Epithelial cell of esophagus (primary cell): ENCODE results near the gene SREBF1.

Source experiments
- DNase-seq: peaks from one replicate; pipeline ENCODE4 v3.0.0; 2010; ENCODE audit warnings: low read depth
- H3K4me3 ChIP-seq: 2 replicates; pipeline ENCODE4 v1.5.1; 2011; ENCODE audit warnings: mild to moderate bottlenecking, low read length, control low read depth
- CTCF ChIP-seq: IDR thresholded peaks from 2 replicates; pipeline ENCODE4 v1.5.1; 2011; ENCODE audit warnings: low read depth, mild to moderate bottlenecking, low read length, control low read depth, inconsistent platforms; ENCODE audit not compliant: insufficient read depth; ENCODE audit errors: missing control alignments

SREBF1 gene

GRCh38 chr17:17793378-17794214 is 43.2 kb downstream of the SREBF1 start:
- H3K4me3 ChIP-seq, result no peak overlapping the region
- TF ChIP-seq CTCF, result no peak
- DNase-seq, result no peak

- no peak for DNase-seq
- TF ChIP-seq CTCF, result no peak
- no peak overlapping the region for H3K4me3 ChIP-seq
Measured at GRCh38 chr17:17792551-17793377, 44.0 kb downstream of the SREBF1 start.

GRCh38 chr17:17792037-17792550 is 44.7 kb downstream of the SREBF1 start:
- no peak overlapping the region for H3K4me3 ChIP-seq
- no peak for TF ChIP-seq CTCF
- no peak for DNase-seq

GRCh38 chr17:17790637-17791464 is 45.9 kb downstream of the SREBF1 start:
- no peak for TF ChIP-seq CTCF
- DNase-seq, result no peak
- H3K4me3 ChIP-seq, result no peak overlapping the region

GRCh38 chr17:17789828-17790636 is 46.8 kb downstream of the SREBF1 start:
- H3K4me3 ChIP-seq, result no peak overlapping the region
- TF ChIP-seq CTCF, result no peak
- DNase-seq, result no peak

GRCh38 chr17:17789410-17789809 is 47.4 kb downstream of the SREBF1 start:
- no peak for TF ChIP-seq CTCF
- DNase-seq, result no peak
- no peak overlapping the region for H3K4me3 ChIP-seq
